NCI-H345 (cell line): ENCODE results near the gene CHRND.

ENCODE experiments used
- DNase-seq: peaks from one replicate; lab custom pipeline; 2025; lab: John Stamatoyannopoulos, UW

CHRND gene

DNA sequence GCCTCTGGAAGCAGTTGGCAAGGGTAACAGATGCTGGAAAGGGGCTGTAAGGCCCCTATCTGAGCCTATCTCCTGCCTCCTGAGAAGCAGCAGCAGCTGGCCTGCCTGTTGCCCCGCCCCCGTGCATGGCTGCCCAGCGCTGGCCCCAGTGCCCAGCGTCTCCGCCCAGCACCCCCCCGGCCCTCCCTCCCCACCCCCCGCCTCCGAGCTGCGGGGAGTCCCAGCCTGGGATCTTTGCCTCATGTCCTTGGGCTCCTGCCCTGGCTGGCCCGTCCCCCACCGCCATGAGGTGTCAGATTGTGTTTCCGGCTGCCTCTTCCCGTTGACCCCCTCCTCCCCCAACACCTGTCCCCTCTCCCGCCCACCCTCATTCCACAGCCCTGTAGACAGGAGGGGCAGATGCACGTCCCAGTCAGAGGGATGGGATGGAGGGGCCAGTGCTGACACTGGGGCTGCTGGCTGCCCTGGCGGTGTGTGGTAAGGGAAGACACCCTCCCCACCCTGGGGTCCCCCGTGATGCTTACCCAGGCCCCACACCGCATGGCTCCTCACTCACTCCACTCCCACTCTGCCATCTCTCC lies at the start of gene CHRND:
Gene CHRND (plus strand): TSS at position 370 of the 581 bp plus-strand sequence. CDS start 56 bp downstream, at position 426.
- DNase-seq, result peak; percentile 17

DNA sequence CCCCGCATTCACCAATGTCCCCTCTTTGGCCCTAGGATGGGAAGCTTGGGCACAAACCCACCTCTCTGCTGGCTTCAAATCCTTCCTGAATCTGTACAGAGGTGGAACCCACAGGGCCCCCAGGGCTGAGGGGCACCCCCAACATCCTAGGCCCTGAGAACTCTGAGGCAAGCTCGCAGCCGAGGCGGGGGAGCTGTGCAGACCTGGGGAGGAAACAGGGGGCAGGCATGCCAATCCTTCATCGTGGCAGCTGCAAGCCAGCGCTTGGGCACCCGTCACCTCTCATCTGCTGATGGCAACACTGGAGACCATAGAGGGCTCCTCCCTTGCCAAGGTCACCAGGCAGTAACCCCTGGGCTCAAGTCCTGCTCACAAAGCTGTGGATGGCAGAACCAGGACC lies 49.2 kb upstream of the CHRND start:
- DNase-seq, result no peak

DNA sequence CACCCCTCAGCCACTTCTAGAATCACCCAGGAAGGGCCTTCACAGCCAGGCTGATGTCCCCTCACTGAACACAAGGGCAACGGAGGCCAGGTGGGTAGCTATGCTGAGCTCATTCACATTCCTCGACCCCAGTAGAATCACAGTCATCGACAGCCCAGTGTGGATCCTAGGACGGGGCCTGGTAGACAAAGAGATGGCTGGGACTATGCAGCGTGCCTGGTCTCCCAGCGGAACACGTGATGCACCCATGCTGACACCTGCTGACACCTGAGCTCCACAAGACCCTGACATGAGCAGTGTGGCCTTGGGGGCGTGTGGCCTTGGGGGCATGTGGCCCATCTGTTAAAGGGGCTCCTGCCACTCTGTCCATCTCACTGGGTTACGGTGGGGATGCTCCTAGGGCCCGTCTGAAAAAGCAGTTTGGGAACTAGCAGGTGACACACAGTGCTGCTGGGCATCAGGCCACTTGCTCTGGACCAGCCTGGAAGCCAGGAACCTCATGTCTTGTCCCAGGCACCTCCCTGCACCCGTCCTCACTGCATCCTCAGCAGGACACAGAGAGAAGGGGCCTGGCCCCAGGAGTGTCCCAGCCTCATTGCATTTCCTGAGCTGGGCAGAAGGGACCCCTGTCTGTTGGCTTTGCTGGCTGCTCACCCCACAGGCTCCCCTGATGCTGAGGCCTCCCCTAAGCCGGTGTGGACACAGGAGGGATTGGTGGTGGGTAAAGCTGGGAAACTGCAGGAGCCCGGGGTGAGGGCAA lies 48.0 kb upstream of the CHRND start:
- DNase-seq, result no peak

DNA sequence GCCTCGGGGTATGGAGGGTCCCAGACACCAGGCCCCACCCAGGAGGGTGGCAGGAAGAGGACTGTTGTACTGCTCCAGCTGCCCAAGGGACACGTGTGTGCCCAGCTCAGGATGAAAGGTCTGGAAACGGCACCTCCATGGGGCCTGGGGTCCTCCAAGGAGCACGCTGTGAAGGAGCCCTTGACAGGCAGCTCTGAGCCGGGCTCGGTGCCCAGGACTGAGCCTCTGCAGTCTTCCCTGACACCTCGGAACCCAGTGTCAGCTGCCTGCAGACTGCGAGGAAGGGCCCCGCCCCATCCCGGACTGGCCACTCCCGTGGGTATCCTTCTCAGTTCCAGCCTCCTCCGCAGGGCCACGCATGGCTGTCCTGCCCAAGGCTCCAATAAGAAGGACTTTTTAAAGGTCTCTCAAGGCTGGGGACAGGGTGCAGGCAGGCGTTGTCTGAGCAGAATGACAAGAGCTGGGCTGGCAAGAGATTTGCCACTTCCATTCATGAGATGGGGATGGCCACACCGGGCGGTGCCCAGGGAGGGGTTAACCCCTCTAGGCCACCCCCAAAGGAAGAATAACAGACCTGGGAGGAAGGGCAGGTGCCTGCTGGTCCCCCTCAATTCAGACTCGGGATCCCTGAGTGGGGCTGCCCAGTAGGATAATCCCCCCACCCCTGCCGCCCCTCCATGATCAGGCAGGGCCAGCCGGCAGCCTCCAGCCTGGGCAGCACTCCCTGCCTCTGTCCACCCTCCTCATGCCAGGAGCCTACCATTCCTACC lies 47.2 kb upstream of the CHRND start:
- DNase-seq, result no peak

DNA sequence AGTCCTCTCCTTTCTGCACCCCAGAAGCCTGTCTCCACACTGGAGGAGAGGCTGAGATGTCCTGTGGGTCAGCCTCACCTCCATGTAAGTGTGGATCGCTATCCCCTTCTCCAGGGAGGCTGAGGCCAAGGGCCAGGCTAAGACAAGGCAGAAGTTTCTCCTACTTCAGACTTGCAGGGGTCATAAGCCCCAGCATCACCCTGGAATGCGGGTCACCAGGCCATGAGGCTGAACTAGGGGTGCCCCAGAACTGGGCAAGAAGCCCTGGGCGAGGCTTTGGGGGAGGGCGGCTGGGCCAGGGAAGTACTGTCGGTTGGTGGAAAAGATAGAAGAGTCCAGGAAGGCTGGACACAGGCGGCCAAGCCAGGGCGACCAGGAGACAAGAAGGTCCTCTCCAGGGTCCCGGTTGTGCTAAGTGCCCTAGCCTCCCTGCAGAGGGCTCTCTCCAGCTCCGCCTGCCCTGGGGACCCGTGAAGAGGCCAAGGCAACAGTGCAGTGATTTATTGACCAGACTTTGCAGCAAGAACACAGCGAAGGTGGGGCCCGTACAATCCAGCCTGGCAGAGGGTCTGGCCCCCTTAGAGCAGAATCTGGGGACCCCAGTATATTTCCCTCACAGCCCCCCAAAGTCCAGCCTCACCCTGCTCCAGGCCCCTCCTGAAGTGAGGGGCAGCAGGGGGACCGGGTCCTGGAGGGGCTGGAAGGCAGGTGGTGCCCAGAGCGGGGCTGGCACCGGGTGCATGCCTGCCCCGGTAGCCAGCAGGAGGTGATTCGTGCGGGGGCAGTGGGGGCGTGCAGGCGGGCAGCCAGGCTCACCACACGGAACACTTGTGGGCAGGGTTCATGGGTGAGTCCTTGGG lies 46.4 kb upstream of the CHRND start:
- no peak for DNase-seq

DNA sequence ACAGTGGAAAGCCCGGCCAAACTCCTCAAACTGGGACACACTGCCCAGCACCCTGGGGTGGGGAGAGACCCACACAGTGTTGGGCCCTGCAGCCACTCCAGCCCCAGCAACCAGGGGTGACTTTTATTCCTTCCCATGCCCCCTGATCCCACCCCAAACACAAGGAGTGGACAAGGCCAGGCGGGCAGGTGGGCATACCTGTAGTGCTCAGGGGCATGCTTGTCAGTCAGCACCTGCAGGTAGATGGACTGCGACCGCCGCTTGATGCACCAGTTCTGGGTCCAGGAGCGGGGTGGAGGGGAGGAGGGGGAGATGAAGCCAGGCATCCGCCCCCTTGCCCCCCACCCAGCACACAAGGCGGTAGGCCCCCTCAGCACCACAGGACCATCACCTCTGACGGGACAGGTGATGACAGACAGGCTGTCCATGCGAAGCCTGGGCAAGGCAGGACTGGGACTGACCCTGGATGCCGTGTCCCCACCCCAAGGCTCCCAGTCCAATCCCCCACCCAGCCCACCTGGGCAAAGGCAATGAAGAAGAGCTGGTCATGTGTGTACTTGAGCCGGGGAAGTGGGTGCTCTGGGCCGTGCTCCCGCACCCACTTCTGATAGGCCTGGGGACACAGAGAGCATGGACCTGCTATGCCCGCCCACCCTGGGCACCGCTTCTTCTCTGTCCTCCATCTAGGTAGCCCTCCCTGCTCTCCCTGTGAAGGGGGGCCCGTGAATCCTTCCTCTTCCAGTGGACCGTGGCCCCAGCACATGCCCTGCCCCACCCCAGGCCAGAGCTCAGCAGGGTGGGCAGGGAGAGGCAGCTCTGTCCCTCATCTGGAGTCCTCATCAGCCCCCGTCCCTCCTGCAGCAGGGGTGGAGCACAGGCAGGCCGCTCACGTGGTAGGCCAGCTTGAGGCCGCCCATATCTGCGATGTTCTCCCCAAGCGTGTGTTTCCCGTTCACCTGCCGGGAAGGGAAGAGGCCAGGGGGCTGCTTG lies 45.5 kb upstream of the CHRND start:
- DNase-seq, result no peak

DNA sequence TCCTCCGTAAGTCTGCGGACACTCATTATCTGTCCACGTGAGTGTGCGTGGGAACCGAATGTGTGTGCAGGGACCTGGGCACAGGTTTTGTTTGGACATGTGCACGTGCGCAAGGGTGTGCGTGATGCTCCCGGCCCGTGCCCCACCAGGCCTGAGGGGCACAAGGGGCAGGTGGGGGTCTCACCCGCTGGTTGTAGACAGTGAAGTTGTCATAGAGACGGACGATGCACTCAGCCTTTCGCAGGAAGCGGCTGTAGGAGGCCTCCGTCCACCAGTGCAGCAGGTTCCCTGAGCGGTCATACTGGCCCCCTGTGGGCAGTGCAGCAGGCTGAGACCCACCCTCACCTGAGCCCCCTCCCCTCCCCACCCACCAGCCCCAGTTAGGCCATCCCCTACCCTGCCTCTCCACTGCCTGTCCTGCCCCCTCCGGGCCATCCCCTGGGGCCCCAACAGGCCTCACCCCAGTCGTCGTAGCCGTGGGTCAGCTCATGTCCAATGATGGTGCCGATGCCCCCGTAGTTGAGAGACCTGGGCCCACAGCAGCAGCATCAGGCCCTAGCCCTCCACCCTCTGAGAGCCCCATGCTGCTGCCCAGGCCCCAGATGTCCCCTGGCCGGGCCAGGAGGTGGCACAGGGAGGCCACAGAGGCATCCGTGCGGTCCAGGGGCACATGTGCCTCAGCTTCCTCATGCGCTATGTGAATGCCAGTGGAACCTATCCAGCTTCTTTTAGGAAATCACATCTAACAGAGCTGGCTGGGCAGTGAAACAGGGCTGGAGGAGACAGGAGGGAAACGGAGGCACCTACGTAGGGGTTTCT lies 44.4 kb upstream of the CHRND start:
- no peak for DNase-seq

DNA sequence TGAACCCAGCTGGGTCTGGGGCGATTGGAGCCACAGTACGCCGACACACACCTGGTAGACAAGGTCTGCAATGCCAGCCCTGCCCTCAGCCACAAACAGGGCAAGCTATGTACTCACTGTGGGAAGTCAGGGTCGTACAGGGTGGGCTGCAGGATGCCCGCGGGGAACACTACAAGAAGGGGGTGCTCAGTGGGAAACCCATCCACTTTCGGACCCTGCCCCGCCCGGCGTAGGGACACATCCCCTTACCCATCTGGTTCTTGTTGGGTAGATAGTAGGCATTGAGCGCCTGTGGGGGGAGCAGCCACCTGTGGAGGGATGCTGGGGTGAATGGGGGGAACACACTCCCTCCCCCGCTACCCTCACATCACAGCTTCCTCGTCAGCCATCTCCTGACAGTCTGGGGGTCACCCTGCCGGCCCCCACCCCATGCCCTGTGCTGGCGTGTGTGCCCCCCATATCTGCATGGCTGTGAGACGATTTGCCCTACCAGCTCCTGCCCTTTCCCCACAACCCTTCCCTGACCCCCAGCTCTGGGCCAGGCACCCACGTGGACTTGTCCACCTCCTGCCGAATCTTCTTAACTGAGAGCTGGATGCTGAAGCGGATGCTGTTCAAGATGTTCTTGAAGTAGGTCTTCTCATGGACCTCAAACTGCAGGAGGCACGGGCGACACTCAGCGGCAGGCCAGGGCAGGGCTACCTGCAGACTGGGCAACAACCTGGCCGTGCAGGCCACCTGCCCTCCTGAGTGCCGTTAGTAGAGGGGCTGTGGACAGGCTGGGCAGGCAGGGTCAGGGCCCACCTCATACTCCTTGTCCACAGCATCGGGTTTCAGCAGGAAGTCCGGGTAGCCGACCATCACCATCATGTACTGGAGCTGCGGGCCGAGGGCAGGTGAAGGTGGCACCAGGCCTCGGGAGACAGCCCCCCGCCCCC lies 43.4 kb upstream of the CHRND start:
- no peak for DNase-seq

DNA sequence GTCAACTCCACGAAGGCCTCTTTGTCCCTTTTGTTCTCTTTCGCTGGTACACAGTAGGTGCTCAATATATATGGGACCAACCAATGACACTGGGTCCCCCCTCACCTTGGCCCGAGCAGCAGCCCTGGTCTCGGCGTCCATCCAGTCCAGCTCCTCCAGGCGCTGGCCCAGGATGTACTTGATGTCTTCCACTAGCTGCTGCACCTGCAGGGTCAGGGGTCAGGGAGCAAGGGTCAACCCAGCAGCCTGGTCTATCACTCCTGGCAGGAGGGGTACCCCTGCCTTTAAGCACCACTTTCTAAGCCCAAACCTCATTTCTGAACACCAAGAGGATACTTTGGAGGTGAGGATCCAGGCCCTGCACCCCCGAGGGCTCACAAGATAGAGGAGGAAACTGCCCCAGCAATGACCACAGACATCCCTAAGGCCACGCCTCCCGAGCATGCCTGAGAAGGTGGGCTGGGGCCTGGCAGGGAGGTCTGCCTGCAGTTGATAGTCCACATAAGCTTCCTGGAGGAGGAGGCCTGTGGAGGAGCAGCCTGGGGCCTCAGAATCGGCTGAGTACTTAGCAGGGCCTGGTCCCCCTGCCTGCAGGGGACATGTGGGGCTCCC lies 42.5 kb upstream of the CHRND start:
- no peak for DNase-seq

DNA sequence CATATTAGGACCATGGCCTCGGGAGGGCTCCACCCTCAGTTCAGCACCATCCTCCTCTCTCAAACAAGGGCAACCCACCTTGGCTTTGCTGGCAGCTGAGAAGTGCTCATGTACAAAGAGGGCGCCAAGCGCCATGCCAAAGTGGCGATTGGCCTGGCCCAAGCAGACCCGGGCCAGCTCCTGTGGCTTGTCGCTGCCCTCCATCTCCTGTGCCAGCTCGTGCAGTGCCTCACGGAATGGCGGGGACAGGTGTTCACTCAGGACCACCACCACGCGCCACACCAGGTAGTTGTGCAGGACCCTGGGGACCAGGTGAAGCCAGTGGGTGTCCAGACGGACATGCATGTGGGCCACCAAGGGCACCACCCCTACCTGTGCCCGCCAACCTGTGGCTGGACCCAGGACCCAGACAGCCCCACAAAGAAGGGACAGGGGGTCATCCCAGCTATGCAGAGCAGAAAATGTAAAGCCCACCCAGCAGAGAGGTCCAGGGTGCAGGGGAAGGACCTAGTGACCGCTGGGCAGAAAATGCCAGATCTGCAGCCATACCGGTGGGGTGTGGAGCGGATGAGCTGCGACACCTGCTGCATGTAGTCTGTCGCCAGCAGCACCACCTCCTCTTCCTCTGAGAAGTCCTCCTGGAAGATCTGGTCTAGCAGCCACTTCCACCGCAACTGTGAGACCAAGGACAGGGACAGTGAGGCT lies 41.9 kb upstream of the CHRND start:
- no peak for DNase-seq

DNA sequence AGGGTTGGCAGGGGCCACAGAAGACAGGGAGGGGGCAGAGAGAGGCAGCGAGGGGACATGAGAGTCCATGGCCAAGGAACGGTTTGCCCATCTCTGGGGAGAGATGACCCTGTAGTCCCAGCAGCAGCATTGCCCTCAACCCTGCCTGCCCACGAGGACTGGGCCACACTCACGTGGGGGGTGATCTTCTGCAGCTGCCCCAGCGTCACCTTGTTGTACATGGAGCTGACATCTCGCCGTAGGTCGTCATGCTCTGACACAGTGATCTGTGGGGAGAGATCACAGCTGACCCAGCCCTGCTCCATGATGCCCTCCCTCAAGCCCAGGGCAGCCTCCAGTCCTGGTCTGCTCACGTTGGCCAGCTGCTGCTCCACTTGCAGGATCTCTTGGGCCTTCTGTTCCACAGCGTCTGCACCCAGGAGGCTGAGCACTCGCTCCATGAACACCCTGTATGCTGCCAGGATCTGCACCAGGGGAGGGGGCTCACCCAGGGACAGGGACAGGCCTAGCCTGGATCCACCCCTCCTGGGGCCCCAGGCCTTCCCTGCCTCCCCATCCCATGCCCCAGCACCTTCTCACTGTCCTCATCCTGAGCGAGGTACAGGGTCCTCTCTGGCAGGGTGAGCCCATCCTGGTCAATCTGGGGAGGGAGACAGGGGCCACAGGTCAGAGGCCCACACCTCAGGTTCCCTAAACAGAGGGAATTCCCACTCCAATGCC lies 41.2 kb upstream of the CHRND start:
- DNase-seq, result no peak

DNA sequence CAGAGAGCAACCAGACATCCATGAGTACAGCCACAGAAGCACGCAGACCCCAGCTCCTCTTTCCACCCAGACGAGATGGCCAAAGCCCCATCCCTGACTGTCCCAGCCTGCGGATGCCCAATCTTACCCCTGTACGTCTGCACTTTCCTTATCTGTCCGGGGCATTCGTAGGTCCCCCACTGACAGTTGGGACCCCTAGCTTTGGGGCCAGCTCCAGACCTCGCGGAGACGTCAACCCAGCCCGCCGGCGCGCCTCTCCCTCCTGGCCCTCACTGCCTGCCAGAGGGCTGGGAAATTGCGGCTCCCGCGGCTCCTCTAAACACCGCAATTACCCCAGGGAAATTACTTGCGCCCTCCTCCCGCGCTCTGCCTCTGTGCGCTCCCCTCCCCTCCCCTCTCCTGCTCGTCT lies 40.6 kb upstream of the CHRND start:
- DNase-seq, result no peak

DNA sequence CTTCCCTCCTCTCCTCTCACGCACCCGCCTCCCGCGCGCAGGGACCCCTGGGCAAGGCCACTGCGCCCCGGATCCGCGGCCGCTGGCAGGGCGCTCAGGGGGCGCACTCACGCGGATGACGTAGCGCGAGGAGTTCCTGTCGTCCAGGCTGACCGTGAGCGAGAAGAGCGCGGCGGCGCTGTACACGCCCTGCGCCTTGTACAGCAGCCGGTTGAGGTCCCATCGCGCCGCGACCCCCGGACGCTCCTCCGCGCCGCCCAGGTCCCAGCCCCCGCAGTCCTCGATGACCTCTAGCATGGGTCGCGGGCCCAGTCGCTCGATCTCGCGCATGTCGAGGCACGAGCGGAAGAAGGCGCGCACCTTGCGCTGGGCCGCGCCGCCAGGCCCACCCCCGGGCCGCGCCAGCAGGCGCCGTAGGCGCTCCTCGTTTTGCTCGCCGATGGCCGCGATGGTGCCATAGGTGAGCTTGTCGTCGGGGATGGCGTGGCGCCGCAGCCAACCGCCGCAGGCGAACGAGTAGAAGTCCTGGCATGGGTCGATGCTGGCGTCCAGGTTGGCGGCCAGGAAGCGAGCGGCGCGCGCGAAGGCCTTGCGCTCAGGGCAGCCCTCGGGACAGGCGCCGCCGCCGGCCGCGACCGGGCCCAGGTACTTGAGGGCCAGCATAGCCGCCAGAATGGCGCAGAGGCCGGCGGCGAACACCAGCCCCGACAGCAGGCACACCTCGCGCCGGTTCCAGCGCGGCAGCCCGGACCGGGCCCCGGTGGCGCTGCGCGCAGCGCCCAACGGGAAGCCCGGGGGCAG lies 40.0 kb upstream of the CHRND start:
- no peak for DNase-seq

DNA sequence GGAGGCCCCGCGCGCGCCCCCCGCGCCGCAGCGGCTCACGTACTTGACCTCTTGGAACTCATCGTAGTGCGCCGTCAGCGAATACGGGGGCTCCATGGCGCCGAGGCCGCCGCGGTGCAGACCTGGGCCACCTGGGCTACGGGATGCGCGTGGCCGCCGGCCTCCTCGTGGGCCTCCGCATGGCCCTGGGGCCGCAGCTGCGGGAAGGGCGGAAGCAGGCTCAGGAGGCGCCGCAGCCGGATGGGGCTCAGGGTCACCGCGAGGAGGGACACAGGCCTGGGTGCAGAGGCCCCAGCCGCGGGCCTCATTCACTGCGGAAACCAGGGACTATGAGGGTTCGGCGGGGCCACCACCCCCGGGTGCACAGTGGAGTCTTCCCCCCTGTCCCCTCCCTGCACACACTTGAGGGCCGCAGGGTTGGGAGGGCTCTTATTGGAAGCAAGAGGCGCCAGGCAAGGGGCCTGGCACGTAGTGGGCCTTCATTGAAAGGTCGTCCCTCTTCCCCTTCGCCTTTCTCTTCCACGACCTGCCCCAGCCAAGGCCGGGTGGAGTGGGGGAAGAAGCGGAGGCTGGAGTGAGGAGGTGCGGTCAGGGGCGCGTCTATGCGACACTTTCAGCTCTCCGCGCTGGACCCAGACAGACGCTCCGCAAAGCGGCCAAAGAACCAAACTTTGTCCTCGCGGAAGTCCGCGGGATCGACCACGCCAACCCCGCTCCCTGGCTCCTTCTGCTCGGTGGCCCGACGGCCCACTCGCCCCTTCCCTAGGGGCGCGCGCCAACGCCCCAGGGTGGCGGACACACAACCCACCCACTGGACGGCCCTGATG lies 39.2 kb upstream of the CHRND start:
- no peak for DNase-seq

DNA sequence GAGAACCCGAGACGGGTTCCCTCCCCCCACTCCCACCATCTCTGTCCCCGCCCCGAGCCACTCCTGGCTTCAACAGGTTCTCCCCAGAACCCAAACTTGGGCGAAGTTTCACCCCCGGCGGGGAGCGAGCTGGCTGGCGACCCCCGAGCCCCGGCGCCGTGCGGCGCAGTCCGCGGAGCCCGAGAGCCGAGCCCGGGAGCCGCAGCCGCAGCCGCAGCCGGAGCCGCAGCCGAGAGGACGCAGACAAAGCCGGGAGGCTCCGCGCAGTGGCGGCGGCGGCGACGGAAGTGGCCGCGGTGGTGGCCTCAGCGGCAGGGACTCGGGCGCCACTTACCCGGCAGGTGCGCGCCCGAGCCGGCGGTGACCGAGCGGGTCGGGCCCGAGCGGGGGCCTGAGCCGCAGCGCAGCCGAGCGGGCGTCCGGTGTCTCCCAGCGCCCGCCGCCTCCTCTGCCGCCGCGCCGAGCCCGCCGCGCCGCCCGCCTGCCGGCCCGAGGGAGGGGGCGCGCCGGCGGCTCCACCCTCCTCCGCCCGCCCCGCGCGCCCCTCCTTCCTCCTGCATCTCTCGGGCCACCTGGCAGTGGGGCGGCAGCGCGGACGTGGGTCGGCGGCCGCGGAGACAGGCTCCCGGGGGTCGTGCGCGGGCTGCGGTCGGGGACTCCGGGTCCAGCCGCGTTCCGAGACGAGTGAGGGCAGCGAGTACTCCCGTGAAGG lies 38.4 kb upstream of the CHRND start, which contains the start of gene ECEL1:
Gene ECEL1 (minus strand): TSS at position 450 of the 712 bp plus-strand sequence. CDS start 1,181 bp downstream, outside the sequence.
- peak; percentile 15 for DNase-seq
